Measurements from ENCODE around the gene OPN1MW.
"Not testable (repeated sequence)": the region's sequence is repeated elsewhere in the genome, so short reads cannot be mapped to it uniquely, and the experiment has no call there.

Gene OPN1MW

GRCh38 chrX:154211057-154211456 is 28.7 kb downstream of the OPN1MW start:
- not testable (repeated sequence) for DNase-seq (ENCODE audit: low spot score)

- DNase-seq (ENCODE audit: low spot score): not testable (repeated sequence)
Observed at GRCh38 chrX:154211499-154211898, 29.1 kb downstream of the OPN1MW start.

GRCh38 chrX:154219456-154219855 is 37.1 kb downstream of the OPN1MW start, which contains the start of gene OPN1MW2:
TSS of gene OPN1MW2 (plus strand) at chrX:154219756. CDS start at chrX:154219816, 60 bp downstream.
- DNase-seq (ENCODE audit: low spot score): not testable (repeated sequence)

GRCh38 chrX:154225292-154225691 is 42.9 kb downstream of the OPN1MW start:
- not testable (repeated sequence) for DNase-seq (ENCODE audit: low spot score)

GRCh38 chrX:154226706-154227105 is 44.3 kb downstream of the OPN1MW start:
- DNase-seq (ENCODE audit: low spot score): not testable (repeated sequence)

- not testable (repeated sequence) for DNase-seq (ENCODE audit: low spot score)
Observed at GRCh38 chrX:154231443-154231842, 49.0 kb downstream of the OPN1MW start.

- DNase-seq (ENCODE audit: low spot score): not testable (repeated sequence)
Observed at GRCh38 chrX:154233620-154234019, 51.2 kb downstream of the OPN1MW start.

- not testable (repeated sequence) for DNase-seq (ENCODE audit: low spot score)
Observed at GRCh38 chrX:154238939-154239559, 56.7 kb downstream of the OPN1MW start.

- DNase-seq (ENCODE audit: low spot score): not testable (repeated sequence)
Observed at GRCh38 chrX:154239982-154240503, 57.6 kb downstream of the OPN1MW start.
